Urinary bladder (tissue), 4 donors: ENCODE results near the gene ATAD3C. TPM values are rescaled to one million over a fixed set of nuclear protein-coding genes. Genes with fewer than 3 reads are reported as not detected.
"Not testable (repeated sequence)": the region's sequence is repeated elsewhere in the genome, so short reads cannot be mapped to it uniquely, and the experiment has no call there.

Experiments used
- DNase-seq: peaks from one replicate; pipeline ENCODE4 v3.0.0-alpha.2; 2015; ENCODE audit errors: extremely low spot score
- H3K27ac ChIP-seq: one replicate; pipeline ENCODE4 v1.5.1; 2013; ENCODE audit warnings: low read depth, mild to moderate bottlenecking, moderate library complexity
- H3K36me3 ChIP-seq: one replicate; pipeline ENCODE4 v1.6.1; 2013; ENCODE audit warnings: mild to moderate bottlenecking, moderate library complexity; ENCODE audit not compliant: insufficient read depth
- H3K4me1 ChIP-seq: one replicate; pipeline ENCODE4 v1.6.1; 2013; ENCODE audit warnings: mild to moderate bottlenecking, moderate library complexity; ENCODE audit not compliant: insufficient read depth
- H3K4me3 ChIP-seq: one replicate; pipeline ENCODE4 v1.5.1; 2013; ENCODE audit warnings: low read depth, low read length
- WGBS: extraction: QIAGEN DNeasy Blood & Tissue Kit; methylation state at CpG from one replicate; pipeline ENCODE4 v1.1.7; 2013; 5-methylcytosine and 5-hydroxymethylcytosine counted together
- polyA plus RNA-seq: library from polyadenylated mRNA; stranded (reverse); fragments of 200-250 nt; gene quantifications from one replicate; pipeline ENCODE4 v1.2.3, GENCODE V29; 2013
- total RNA-seq: library from RNA; depleted of rRNA; stranded (reverse); fragments of >200 nt; gene quantifications from one replicate; pipeline ENCODE4 v1.2.3, GENCODE V29; 2014
- donor health status: healthy with polysubstance abuse.
- donor health status: healthy.

Gene ATAD3C
- total and polyA plus RNA-seq, 2 donors, result 0.26 to 3.3 TPM

DNA sequence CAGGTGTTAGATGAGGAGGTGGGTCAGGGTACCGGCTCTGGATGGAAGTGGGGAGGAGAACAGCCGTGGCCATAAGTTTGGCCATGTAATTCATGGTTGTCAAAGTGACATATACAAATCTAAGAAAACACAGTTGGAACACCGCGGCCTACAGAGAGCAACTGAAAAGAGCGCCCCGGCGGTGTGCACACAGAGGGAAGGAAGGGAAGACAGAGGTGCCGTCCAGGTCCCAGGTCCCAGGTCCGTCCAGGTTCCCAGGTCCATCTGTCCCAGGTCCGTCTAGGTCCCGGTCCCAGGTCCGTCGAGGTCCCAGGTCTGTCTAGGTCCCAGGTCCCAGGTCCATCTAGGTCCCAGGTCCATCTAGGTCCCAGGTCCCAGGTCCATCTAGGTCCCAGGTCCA lies 37.9 kb upstream of the ATAD3C start:
- Histone ChIP-seq H3K27ac (no peak overlapping the region), H3K4me3 (no peak overlapping the region), H3K36me3 (no peaks in the 10 kb centered on the region), H3K4me1 (no peaks in the 10 kb centered on the region)
- no peak for DNase-seq
- WGBS, result 90% methylated on average over 13 of the region's 13 CpGs

DNA sequence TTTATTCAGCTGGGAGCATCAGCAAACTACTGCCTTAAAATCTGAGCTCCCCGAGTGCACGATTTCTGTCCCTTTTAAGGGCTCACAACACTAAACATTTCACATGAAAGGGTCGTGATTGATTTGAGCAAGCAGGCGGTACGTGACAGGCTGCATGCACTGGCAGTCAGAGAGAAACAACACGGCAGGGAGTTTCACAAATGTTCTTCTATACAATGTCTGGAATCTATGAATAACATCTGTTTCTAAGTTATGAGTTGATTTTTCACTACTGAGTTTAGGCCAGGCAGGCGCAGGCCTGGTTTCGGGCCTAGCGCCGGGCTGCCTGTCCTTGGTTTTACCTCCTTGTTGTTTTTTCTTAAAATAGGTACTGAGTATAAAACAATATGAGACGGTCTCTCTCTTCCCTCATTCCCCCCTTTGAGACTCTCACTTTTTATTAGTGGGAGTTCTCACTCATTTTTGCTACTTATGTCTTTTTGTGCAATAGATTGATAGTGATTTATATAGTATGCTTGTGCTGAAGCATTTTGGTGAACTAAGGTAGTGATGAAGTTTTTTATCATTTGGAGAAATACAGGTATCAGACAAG lies 37.1 kb upstream of the ATAD3C start:
- not testable (repeated sequence) for DNase-seq, H3K36me3 ChIP-seq

DNA sequence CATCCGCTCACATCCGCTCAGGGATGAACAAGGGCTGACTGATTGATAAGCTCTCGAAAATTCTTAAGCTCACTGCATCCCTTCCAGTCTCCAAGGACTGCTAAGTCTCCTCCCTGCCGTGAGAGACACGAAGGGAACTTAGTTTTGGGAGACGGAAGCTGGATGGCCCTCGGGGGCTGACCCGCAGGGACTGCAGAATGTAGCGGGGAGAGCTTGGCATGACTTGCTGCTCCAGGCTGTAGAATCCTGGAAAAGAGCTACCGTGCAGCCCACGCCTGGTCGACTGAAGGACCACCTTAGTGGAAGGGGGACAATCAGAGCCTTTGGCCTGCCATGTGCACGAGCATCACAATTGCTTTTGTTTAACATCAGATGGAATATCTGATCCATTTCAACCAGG lies 33.7 kb upstream of the ATAD3C start:
- Histone ChIP-seq H3K36me3 (no peaks in the 10 kb centered on the region), H3K4me1 (no peaks in the 10 kb centered on the region), H3K27ac (no peak overlapping the region), H3K4me3 (no peak overlapping the region)
- no peak for DNase-seq
- WGBS, result 72% methylated on average over 13 of the region's 13 CpGs

More for the DNA sequence above, 37.1 kb upstream of the ATAD3C start:
- not testable (repeated sequence) for H3K4me3 ChIP-seq, H3K4me1 ChIP-seq, H3K27ac ChIP-seq
- 95% methylated on average over 11 of the region's 11 CpGs for WGBS

DNA sequence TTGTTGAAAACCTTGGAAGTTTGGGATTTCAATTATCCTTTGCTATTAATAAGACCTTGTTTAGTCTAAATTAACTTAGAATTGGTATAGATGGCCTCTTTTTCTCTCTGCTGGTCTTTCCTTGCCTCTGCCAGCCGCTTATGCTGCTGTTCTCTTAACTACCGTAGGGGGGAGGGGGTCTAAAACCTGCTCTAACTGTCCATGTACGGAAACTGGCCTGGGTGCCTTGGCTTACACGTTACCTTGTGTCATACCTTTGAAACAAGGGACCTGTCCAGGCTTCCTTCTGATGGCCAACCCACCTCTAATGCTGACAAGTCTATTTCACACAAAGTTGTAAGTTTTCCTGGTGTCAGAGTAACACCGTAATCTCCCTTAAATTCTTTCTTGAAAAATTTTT lies 32.1 kb upstream of the ATAD3C start:
- H3K4me1 ChIP-seq, H3K27ac ChIP-seq, DNase-seq, H3K36me3 ChIP-seq, H3K4me3 ChIP-seq: not testable (repeated sequence)
- WGBS, result 73% methylated on average over 5 of the region's 5 CpGs

DNA sequence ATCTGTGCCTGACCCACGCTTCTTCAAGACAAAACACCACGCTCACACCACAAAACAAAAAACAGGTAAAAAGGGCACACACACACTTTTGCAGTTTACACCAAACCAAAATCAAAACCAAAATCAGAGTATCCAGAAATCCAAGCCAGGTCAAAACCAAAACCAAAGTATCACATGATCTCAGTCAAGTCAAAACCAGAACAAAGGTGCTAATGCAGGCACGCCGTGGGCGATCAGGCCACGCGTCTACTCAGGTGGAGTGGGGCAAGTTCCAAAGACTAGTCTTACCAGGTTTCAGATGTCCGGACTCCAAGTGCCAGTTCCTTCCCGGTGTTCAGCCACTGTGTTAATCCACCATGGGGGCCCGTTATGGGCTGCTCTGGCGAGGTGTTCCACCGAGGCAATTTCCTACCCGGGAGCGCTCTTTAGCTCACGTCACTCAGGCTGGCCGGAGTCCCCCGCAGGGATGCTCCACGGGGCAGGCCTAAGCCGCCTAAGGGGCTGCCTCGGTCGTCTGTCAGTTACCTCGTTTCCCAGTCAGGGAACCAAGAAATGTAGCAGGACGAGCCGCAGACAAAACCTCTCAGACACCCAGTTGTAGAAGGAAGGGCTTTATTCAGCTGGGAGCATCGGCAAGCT lies 31.5 kb upstream of the ATAD3C start:
- H3K4me1 ChIP-seq, DNase-seq, H3K4me3 ChIP-seq, H3K27ac ChIP-seq, H3K36me3 ChIP-seq: not testable (repeated sequence)
- WGBS, result 82% methylated on average over 25 of the region's 25 CpGs

DNA sequence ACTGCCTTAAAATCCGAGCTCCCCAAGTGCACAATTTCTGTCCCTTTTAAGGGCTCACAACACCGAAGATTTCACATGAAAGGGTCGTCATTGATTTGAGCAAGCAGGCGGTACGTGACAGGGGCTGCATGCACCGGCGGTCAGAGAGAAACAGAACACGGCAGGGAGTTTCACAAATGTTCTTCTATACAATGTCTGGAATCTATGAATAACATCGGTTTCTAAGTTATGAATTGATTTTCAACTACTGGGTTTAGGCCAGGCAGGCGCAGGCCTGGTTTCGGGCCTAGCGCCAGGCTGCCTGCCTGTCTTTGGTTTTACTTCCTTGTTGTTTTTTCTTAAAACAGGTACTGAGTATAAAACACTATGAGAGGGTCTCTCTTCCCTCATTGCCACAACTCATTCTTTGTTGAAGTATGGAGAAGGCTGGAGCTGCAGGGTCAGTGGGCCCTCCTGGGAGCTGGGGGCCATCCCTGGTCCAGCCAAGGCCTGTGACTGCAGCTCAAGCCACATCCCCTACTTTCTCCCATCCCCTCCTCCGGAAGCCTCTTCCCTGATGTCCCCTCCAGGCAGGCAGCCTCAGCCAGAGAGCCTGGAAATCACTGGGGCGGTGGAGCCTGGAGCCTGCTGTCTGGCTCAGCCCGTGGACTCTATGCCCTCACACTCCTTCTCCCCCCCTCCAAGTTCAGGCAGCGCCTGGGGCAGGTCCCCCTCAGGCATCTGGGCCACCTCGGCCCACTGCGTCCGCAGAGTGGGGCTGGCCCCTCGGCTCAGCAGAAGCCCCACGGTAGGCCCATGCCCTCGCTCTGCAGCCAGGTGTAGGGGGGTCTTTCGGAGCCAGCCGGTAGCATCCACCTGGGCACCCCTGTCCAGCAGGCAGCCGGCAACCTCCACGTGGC lies 30.8 kb upstream of the ATAD3C start:
- 91% methylated on average over 26 of the region's 26 CpGs for WGBS
- Histone ChIP-seq H3K4me1 (no peaks in the 10 kb centered on the region), H3K4me3 (no peak overlapping the region), H3K36me3 (no peaks in the 10 kb centered on the region), H3K27ac (no peak overlapping the region)
- no peak for DNase-seq

DNA sequence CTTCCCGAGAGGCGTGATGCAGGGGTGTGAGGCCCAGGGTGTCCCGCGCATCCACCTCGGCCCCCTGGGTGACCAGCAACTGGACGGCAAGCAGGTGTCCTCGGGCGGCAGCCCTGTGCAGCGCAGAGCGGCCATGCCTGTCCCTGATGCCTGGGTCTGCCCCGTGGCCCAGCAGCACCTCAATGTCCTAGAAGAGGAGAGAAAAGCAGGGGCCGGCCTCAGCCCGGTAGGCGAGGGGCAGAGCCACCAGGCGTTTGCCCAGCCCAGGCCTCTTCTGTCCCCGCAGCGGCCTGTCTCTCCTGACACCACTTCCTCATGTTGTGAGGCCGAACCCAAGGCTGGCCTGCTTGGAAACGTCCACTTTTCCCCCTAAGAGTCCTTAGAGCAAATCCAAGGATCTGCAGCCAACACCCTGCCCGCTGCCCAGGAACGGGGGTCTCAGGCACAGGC lies 30.1 kb upstream of the ATAD3C start:
- Histone ChIP-seq H3K4me1 (no peaks in the 10 kb centered on the region), H3K36me3 (no peaks in the 10 kb centered on the region), H3K27ac (peak overlapping the region; percentile 42), H3K4me3 (peak overlapping the region; percentile 69)
- 84% methylated on average over 21 of the region's 21 CpGs for WGBS
- no peak for DNase-seq

DNA sequence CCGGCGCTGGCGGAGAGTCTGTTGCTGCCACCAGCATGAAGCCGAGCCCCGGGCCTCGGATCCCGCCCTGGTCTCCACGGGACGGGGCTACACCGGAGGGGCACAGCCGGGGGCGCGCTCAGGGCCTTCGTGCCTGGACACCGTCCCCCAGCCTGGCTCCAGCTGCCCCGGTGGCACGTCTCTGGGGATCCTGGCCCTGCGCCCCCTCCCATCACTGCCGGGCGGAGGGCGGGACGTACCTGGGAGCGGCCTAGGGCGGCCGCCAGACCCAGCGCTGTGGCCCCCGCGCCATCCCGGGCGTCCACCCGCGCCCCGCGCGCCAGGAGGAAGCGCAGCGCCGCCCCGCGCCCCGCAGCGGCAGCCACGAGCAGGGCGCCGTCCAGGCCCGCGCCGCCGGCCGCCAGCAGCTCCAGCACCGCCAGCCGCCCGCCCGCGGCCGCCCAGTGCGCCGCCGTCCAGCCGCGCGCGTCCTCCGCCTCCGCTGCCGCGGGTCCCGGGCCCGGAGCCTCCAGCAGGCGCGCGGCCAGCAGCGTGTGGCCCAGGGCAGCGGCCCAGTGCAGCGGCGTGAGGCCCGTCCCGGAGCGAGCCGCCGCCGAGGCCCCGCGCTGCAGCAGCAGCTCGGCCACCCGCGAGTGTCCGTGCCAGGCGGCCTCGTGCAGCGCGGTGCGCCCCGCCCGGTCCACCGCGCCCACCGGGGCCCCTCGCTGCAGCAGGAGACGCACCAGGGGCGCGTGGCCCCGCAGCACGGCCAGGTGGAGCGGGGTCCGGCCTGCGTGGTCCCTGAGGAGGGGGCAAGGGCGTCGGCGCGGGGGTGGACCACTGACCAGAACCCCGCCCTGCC lies 29.5 kb upstream of the ATAD3C start:
- 12% methylated on average over 112 of the region's 112 CpGs for WGBS
- no peak for DNase-seq
- H3K36me3 ChIP-seq, result no peaks in the 10 kb centered on the region
- peak overlapping the region; percentile 69 for H3K4me3 ChIP-seq
- no peaks in the 10 kb centered on the region for H3K4me1 ChIP-seq
- H3K27ac ChIP-seq, result peak overlapping the region; percentile 42

DNA sequence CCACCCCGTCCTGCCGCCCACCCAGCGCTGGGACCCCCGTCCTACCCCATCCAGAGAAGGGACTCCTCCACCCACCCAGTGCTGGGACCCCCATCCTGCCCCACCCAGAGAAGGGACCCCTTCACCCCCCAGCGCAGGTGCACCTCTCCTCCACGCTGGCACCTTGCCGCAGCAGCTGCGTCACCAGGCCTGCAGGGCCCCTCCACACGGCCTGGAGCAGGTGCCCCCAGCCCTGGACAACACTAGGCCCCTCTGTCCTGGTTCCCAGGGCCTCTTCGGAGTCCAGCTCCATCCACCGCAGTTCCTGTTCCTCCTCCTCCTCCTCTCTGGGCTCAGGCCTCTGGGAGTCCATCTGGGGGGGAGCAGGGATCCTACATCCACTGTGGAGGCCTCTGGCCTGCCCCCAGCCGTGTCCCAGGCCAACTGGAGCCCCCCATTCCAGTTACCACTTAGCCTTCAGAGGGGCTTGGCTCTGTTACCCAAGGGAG lies 28.8 kb upstream of the ATAD3C start:
- Histone ChIP-seq H3K27ac (no peak overlapping the region), H3K4me3 (peak overlapping the region; percentile 69), H3K36me3 (no peaks in the 10 kb centered on the region), H3K4me1 (no peaks in the 10 kb centered on the region)
- 74% methylated on average over 12 of the region's 12 CpGs for WGBS
- no peak for DNase-seq

DNA sequence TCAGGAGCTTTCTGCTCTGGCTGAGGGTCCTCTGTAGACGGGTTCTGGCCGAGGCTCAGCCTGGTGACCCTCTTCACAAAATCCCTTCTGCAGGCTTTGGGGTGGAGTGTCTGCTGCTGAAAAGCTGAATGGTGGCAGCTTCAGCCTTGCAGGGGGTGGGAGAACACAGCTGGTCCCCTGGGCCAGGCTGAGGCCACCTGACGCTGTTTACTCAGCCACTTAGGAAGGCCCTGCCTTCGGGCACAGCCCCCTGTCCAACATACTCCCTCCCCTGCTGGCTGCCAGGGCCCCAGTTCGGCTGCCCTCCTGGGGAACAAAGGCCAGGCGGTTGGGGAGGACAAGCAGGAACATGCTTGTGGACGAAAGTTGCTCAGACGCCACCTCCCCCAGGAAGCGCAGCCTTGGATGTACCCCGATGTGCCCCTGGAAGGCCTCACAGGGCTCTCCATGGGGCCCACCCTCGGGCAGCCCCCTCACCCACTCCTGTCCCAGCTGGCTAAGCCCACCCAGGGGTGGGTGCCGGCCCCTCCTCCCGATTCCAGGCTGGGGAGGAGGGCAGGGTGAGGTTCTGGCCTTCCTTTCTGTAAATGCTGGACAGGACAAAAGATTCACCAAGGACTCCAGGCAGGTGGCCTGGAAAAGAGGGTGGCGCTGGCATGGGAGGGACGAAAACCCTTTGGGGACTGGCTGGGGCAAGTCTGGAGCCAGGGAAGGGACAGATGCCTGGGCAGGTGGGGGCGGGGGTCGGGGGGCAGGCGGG lies 28.2 kb upstream of the ATAD3C start, which contains the start of gene ANKRD65:
TSS of gene ANKRD65 (minus strand) at position 130 of the 760 bp plus-strand sequence. CDS start 271 bp downstream, outside the sequence.
- peak within 1 kb of the TSS; percentile 69 for H3K4me3 ChIP-seq
- peak within 1 kb of the TSS; percentile 75 for H3K27ac ChIP-seq
- 77% methylated on average over 18 of the region's 18 CpGs for WGBS
- H3K36me3 ChIP-seq, result no peaks in the 10 kb centered on the region
- no peak for DNase-seq
- no peaks in the 10 kb centered on the region for H3K4me1 ChIP-seq

DNA sequence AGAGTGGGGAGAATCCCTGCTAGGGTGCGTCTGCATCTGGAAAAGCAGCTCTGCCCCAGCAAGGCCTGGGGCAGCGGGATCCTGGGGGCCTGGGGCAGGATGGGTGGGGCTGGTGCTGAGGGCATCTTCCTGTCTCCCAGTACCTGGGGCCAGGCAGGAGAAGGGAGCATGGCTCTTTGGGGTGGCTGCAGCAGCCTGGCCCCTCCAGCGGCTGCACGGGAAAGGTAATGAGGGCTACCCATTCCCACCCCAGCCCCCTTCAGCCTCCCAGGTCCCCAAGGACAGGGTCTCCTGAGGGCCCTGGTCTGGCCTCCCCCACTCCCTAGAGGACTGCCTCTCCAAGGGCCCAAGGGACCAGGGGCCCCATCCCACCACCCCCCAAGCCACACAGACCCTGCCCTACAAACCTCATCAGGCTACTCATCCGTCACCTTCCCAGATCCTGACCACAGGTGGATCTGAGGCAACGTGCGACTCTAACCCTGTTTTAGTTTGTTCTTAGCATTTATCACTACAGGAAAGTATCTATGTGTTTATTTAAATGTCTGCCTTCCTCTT lies 27.5 kb upstream of the ATAD3C start:
- DNase-seq, result no peak
- Histone ChIP-seq H3K36me3 (no peaks in the 10 kb centered on the region), H3K4me1 (no peaks in the 10 kb centered on the region), H3K27ac (no peak overlapping the region), H3K4me3 (no peak overlapping the region)
- 75% methylated on average over 7 of the region's 7 CpGs for WGBS

DNA sequence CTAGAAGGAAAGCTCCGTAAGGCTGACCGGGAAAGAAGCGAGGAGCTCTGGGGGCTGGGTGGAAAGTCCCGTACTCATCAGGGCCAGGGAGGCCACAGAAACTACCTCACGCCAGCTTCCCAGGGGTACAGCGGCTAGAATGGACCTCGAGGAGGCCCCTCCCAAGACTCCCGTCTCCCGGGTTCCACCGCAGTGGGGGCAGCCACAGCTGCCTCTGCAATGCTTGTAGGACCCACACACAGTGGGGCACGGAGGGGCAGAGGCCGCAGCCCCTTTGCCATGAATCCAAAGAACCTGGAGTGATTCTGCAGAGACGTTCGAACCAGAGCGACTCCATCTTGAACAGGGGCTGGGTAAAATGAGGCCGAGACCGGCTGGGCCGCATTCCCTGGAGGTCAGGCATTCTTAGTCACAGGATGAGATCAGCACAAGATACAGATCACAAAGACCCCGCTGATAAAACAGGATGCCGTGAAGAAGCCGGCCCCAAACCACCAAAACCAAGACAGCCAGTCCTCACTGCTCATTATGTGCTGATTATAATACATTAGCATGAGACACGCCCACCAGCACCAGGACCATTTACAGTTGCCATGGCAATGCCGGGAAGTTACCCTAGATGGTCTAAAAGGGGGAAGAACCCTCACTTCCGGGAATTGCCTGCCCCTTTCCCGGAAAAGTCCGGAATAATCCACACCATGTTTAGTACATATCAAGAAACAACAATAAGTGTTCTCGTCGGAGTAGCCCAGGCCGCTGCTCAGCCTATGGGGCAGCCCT lies 26.8 kb upstream of the ATAD3C start:
- DNase-seq, result no peak
- 44% methylated on average over 29 of the region's 29 CpGs for WGBS
- no peak overlapping the region for H3K4me3 ChIP-seq
- no peaks in the 10 kb centered on the region for H3K4me1 ChIP-seq
- H3K27ac ChIP-seq, result peak overlapping the region; percentile 45
- H3K36me3 ChIP-seq, result no peaks in the 10 kb centered on the region
